PC-3 (cell line): ENCODE measurements around the gene HABP4. TPM values are rescaled to one million over a fixed set of nuclear protein-coding genes. Genes with fewer than 3 reads are reported as not detected.

Experiments used
- ATAC-seq: fragments of 200-7000 bp; cut with Tn5 transposase; 2 replicates; pipeline ENCODE4 v1.9.1; 2020; ENCODE audit warnings: mild to moderate bottlenecking, moderate library complexity
- BruUV-seq: library from RNA; stranded (reverse); fragments of 400-500 nt; replicated peaks from 2 replicates; lab custom pipeline; 2021; lab: Mats Ljungman, UMichigan
- CTCF ChIA-PET: fragments of 300-600 bp; sonication (Branson Sonifier 250); formaldehyde crosslinking; loops from one replicate; lab custom pipeline; 2022; ENCODE audit warnings: antibody characterized with exemption; lab: Charles Lee
- POLR2A ChIA-PET: fragments of 300-600 bp; sonication (Branson Sonifier 250); formaldehyde crosslinking; loops from one replicate; lab custom pipeline; 2022; ENCODE audit warnings: antibody characterized with exemption; ENCODE audit not compliant: unreplicated experiment; lab: Charles Lee
- DNase-seq: peaks from one replicate; pipeline ENCODE4 v3.0.0-alpha.2; 2015
- H2AFZ ChIP-seq: fragments of 300-600 bp; sonication (generic); 2 replicates; pipeline ENCODE4 v1.6.0; 2016; ENCODE audit warnings: antibody characterized with exemption, low read length
- H3F3A ChIP-seq: fragments of 300-600 bp; sonication (generic); one replicate; pipeline ENCODE4 v1.6.0; 2017; ENCODE audit warnings: antibody characterized with exemption, low read length, control low read depth, mild to moderate bottlenecking; ENCODE audit not compliant: unreplicated experiment
- H3K27ac ChIP-seq: fragments of 300-600 bp; sonication (generic); 2 replicates; pipeline ENCODE4 v1.5.1; 2016; ENCODE audit warnings: mild to moderate bottlenecking, low read length
- H3K27me3 ChIP-seq: fragments of 300-600 bp; sonication (generic); 2 replicates; pipeline ENCODE4 v1.6.1; 2016; ENCODE audit warnings: low read length, mixed read lengths
- H3K36me3 ChIP-seq: fragments of 300-600 bp; sonication (generic); 2 replicates; pipeline ENCODE4 v1.6.1; 2016; ENCODE audit warnings: low read depth, mixed run types, low read length, mixed read lengths
- H3K4me1 ChIP-seq: fragments of 300-600 bp; sonication (generic); 2 replicates; pipeline ENCODE4 v1.5.1; 2016; ENCODE audit warnings: low read length; ENCODE audit not compliant: insufficient read depth
- H3K4me2 ChIP-seq: fragments of 300-600 bp; sonication (generic); 2 replicates; pipeline ENCODE4 v1.6.0; 2016; ENCODE audit warnings: low read length
- H3K4me3 ChIP-seq: fragments of 300-600 bp; sonication (generic); 2 replicates; pipeline ENCODE4 v1.5.1; 2016; ENCODE audit warnings: mild to moderate bottlenecking, low read length, mixed read lengths
- H3K79me2 ChIP-seq: fragments of 300-600 bp; sonication (generic); 2 replicates; pipeline ENCODE4 v1.6.1; 2017; ENCODE audit warnings: low read length, mixed read lengths
- H3K9ac ChIP-seq: fragments of 300-600 bp; sonication (generic); 2 replicates; pipeline ENCODE4 v1.6.0; 2016; ENCODE audit warnings: mild to moderate bottlenecking, low read length
- H3K9me2 ChIP-seq: fragments of 300-600 bp; sonication (generic); replicated peaks from 2 replicates; pipeline ENCODE4 v1.6.1; 2016; ENCODE audit warnings: mixed run types, low read length, mixed read lengths
- H3K9me3 ChIP-seq: fragments of 300-600 bp; sonication (generic); 2 replicates; pipeline ENCODE4 v1.6.1; 2016; ENCODE audit warnings: low read length, mixed read lengths
- H4K20me1 ChIP-seq: fragments of 300-600 bp; sonication (generic); 2 replicates; pipeline ENCODE4 v1.6.1; 2016; ENCODE audit warnings: low read length, mixed read lengths
- CTCF ChIP-seq: fragments of 300-600 bp; sonication (generic); conservative IDR thresholded peaks from 2 replicates; pipeline ENCODE4 v1.5.1; 2017; ENCODE audit warnings: antibody characterized with exemption, low read depth, mild to moderate bottlenecking, low read length
- EZH2 ChIP-seq: fragments of 300-600 bp; sonication (generic); IDR thresholded peaks from one replicate; pipeline ENCODE4 v1.6.1; 2017; ENCODE audit warnings: antibody characterized with exemption, mild to moderate bottlenecking, low read length; ENCODE audit not compliant: unreplicated experiment
- EZH2phosphoT487 ChIP-seq: fragments of 300-600 bp; sonication (generic); IDR thresholded peaks from 2 replicates; pipeline ENCODE4 v1.6.1; 2018; ENCODE audit warnings: mild to moderate bottlenecking, antibody characterized with exemption, low read length, borderline replicate concordance
- intact Hi-C: fragments of 100-400 bp; cut with micrococcal nuclease; formaldehyde crosslinking; loops from 2 replicates; pipeline ENCODE4 v1.9.0; 2023
- total RNA-seq: library from RNA; depleted of rRNA; stranded (reverse); fragments of >200 nt; gene quantifications from 2 replicates; pipeline ENCODE4 v1.2.3, GENCODE V29; 2014

Gene HABP4
- total RNA-seq, 1 experiment from 2014 or later: 6.6 TPM

- BruUV-seq: no TSS peak
- TF ChIP-seq EZH2 (no peak), EZH2phosphoT487 (no peak), CTCF (no peak)
- no peak overlapping the region for H2AFZ ChIP-seq
- no peaks in the 10 kb centered on the region for H3K79me2 ChIP-seq
- no peaks in the 10 kb centered on the region for H3F3A ChIP-seq
- no peak overlapping the region for H3K4me2 ChIP-seq
- CTCF ChIA-PET: interaction anchor here (0.6 kb wide), 1 partner anchor 11 kb away, joined by 4 read pairs; no protein-coding TSS in a partner anchor
- H3K36me3 ChIP-seq: no peaks in the 10 kb centered on the region
- no peaks in the 10 kb centered on the region for H3K27me3 ChIP-seq
- H3K27ac ChIP-seq: no peak overlapping the region
- intact Hi-C loops: no loop called here
- H3K9me2 ChIP-seq: no peaks in the 10 kb centered on the region
- DNase-seq: no peak
- POLR2A ChIA-PET: interaction anchor here (0.5 kb wide), 1 partner anchor 61 kb away, joined by 6 read pairs; no protein-coding TSS in a partner anchor
- H3K9ac ChIP-seq: no peak overlapping the region
- ATAC-seq: no peak
- peaks cover 10% of the 10 kb centered on the region; the same call in 1 of the 2 replicates for H3K4me1 ChIP-seq
- H3K4me3 ChIP-seq: no peak overlapping the region
- no peaks in the 10 kb centered on the region for H4K20me1 ChIP-seq
- H3K9me3 ChIP-seq: no peaks in the 10 kb centered on the region
These were observed 55.5 kb downstream of the HABP4 start for GRCh38 chr9:96505316-96505991.

GRCh38 chr9:96508227-96508940 is 58.4 kb downstream of the HABP4 start:
- no TSS peak for BruUV-seq
- CTCF ChIA-PET: no interaction called here
- intact Hi-C loops: no loop called here
- H3K36me3 ChIP-seq: no peaks in the 10 kb centered on the region
- DNase-seq (no peak), ATAC-seq (no peak)
- no peak overlapping the region for H3K4me2 ChIP-seq
- no peaks in the 10 kb centered on the region for H3F3A ChIP-seq
- POLR2A ChIA-PET: no interaction called here
- no peaks in the 10 kb centered on the region for H3K79me2 ChIP-seq
- peaks cover 4% of the 10 kb centered on the region; the same call in 1 of the 2 replicates for H3K4me1 ChIP-seq
- H3K9ac ChIP-seq: no peak overlapping the region
- H2AFZ ChIP-seq: no peak overlapping the region
- no peak overlapping the region for H3K4me3 ChIP-seq
- H3K27ac ChIP-seq: no peak overlapping the region
- no peak for TF ChIP-seq EZH2
- no peak for TF ChIP-seq EZH2phosphoT487
- no peak for TF ChIP-seq CTCF
- no peaks in the 10 kb centered on the region for H4K20me1 ChIP-seq
- H3K9me3 ChIP-seq: no peaks in the 10 kb centered on the region
- no peaks in the 10 kb centered on the region for H3K27me3 ChIP-seq
- no peaks in the 10 kb centered on the region for H3K9me2 ChIP-seq

- H3K4me2 ChIP-seq: no peak overlapping the region
- ATAC-seq (no peak), DNase-seq (no peak)
- no peak overlapping the region for H3K27ac ChIP-seq
- H3K9me2 ChIP-seq: no peaks in the 10 kb centered on the region
- H3K9me3 ChIP-seq: no peaks in the 10 kb centered on the region
- no TSS peak for BruUV-seq
- H3K36me3 ChIP-seq: no peaks in the 10 kb centered on the region; the same call in 1 of the 2 replicates
- no peak for TF ChIP-seq CTCF
- TF ChIP-seq EZH2: no peak
- no peak for TF ChIP-seq EZH2phosphoT487
- no peaks in the 10 kb centered on the region for H3K27me3 ChIP-seq
- H3F3A ChIP-seq: no peaks in the 10 kb centered on the region
- no peaks in the 10 kb centered on the region for H3K79me2 ChIP-seq
- no peaks in the 10 kb centered on the region for H3K4me1 ChIP-seq
- ChIA-PET CTCF (no interaction called here), POLR2A (no interaction called here)
- intact Hi-C loops: no loop called here
- H2AFZ ChIP-seq: no peak overlapping the region
- H3K4me3 ChIP-seq: no peak overlapping the region
- no peak overlapping the region for H3K9ac ChIP-seq
- H4K20me1 ChIP-seq: no peaks in the 10 kb centered on the region
These were observed 59.1 kb downstream of the HABP4 start for GRCh38 chr9:96509026-96509425.
